Measurements from ENCODE around the gene TNFRSF12A. TPM values are rescaled to one million over a fixed set of nuclear protein-coding genes. Genes with fewer than 3 reads are reported as not detected.
"Not testable (repeated sequence)": the region's sequence is repeated elsewhere in the genome, so short reads cannot be mapped to it uniquely, and the experiment has no call there.

Gene TNFRSF12A
- total RNA-seq, 1 donor from 2014 or later, result 4.9 TPM

DNA sequence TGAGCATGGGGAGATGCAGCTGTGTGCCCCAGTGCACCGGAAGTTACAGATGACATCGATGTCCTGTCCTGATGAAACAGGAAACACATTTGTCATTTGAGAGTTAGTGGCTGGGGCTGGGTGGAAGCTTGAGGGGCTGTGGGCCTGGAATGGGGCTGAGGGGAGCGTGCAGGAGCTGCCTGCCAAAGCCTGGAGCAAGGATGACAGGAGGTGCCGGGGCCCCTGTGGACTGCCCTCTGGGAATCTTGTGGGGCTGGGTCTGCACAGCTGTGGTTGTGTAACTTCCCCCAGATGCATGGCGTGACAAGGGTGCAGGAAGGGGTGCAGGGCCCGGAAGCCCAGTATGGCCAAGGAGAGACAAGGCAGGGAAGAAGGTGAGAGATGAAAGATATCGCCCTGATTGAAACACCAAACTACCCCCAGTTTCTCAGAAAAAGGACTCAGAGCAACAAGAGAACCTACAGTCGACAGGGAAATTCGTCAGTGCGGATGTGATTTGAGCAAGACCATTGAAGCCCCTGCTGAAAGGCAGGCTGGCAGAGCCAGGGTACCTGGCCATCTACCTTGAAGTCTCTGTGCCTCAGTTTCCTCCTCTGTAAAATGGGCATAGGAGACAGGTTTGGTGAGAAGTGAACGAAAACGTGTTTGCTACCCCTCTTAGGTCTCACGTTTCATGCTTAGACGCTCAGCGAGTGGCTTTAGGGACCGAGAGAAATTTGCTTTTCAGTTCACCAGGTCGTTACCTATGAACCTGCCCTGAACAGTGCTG, 35.0 kb downstream of the TNFRSF12A start:
- no peaks in the 10 kb centered on the region for H3K27me3 Mint-ChIP-seq (ENCODE audit: insufficient read depth)
- H3K36me3 Mint-ChIP-seq (ENCODE audit: low read depth), result peaks cover 33% of the 10 kb centered on the region
- peak overlapping the region; percentile 94 for H3K27ac Mint-ChIP-seq
- H3K4me3 Mint-ChIP-seq, result peak overlapping the region; percentile 68
- H3K4me1 Mint-ChIP-seq (ENCODE audit: low read depth), result peaks cover 72% of the 10 kb centered on the region
- no peak for DNase-seq (ENCODE audit: low spot score)
- no peaks in the 10 kb centered on the region for H3K9me3 Mint-ChIP-seq
- intact Hi-C loops (cut with micrococcal nuclease), result loop anchor here (1.0 kb wide), 1 partner anchor 9 kb away; the partner anchor contains the start of gene MMP25

DNA sequence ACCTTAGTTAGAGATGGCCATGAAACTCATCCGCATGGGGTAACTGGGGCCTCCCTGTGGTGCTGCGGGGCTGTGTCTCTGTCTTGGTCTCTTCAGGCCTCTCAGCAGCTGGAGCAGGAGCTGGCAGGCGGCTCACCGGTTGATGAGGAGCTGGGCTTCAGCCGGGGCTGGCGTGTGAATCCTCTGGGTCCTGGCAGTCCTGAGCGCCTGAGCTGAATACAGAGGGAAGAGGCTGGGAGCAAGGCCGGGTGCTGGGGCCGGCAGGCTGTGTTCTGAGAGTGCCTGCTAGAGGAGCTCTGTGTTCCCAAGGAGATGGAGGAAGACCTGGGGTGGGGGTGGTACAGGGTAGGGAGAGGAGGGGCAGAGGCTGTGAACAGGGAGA, 35.6 kb downstream of the TNFRSF12A start:
- not testable (repeated sequence) for H3K27me3 Mint-ChIP-seq (ENCODE audit: insufficient read depth); DNase-seq (ENCODE audit: low spot score); H3K9me3 Mint-ChIP-seq
- Mint-ChIP-seq H3K4me3 (peak overlapping the region; percentile 68), H3K36me3 (ENCODE audit: low read depth) (peaks cover 39% of the 10 kb centered on the region), H3K27ac (peak overlapping the region; percentile 94), H3K4me1 (ENCODE audit: low read depth) (peaks cover 72% of the 10 kb centered on the region)
- intact Hi-C loops (cut with micrococcal nuclease), result loop anchor here (1.0 kb wide), 1 partner anchor 9 kb away; the partner anchor contains the start of gene MMP25

DNA sequence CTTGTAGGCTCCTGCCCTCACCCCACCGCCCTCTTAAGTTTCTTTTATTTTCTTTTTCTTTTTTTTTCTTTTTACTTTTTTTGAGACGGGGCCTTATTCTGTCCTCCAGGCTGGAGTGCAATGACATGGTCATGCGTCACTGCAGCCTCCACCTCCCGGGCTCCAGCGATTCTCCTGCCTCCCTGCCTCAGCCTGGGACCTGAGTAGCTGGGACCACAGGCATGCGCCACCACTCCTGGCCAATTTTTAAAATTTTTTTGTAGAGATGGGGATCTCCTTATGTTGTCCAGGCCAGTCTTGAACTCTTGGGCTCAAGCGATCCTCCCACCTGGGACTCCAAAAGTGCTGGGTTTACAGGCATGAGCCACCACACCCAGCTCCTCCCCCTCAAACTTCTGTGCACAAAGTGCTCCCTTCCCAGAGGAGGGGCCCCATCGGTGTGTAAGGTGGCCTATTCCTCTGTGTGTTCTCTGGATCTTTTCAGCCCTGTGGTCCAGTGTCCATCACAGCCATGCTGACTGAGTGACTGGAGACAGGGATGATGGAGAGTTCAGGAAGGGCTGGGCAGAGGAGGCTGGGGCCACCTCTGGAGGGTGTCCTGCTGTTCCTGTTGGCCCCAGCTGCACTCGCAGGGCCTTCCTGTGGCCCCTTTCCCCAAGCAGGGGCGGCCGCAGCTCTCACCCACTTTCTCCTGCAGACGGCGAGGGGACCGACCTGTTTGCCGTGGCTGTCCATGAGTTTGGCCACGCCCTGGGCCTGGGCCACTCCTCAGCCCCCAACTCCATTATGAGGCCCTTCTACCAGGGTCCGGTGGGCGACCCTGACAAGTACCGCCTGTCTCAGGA, 36.4 kb downstream of the TNFRSF12A start:
- peaks cover 64% of the 10 kb centered on the region for H3K4me1 Mint-ChIP-seq (ENCODE audit: low read depth)
- H3K36me3 Mint-ChIP-seq (ENCODE audit: low read depth), result peaks cover 33% of the 10 kb centered on the region
- intact Hi-C loops (cut with micrococcal nuclease), result no loop called here
- no peaks in the 10 kb centered on the region for H3K9me3 Mint-ChIP-seq
- no peaks in the 10 kb centered on the region for H3K27me3 Mint-ChIP-seq (ENCODE audit: insufficient read depth)
- DNase-seq (ENCODE audit: low spot score), result no peak
- H3K4me3 Mint-ChIP-seq, result peak overlapping the region; percentile 90
- H3K27ac Mint-ChIP-seq, result peak overlapping the region; percentile 88

DNA sequence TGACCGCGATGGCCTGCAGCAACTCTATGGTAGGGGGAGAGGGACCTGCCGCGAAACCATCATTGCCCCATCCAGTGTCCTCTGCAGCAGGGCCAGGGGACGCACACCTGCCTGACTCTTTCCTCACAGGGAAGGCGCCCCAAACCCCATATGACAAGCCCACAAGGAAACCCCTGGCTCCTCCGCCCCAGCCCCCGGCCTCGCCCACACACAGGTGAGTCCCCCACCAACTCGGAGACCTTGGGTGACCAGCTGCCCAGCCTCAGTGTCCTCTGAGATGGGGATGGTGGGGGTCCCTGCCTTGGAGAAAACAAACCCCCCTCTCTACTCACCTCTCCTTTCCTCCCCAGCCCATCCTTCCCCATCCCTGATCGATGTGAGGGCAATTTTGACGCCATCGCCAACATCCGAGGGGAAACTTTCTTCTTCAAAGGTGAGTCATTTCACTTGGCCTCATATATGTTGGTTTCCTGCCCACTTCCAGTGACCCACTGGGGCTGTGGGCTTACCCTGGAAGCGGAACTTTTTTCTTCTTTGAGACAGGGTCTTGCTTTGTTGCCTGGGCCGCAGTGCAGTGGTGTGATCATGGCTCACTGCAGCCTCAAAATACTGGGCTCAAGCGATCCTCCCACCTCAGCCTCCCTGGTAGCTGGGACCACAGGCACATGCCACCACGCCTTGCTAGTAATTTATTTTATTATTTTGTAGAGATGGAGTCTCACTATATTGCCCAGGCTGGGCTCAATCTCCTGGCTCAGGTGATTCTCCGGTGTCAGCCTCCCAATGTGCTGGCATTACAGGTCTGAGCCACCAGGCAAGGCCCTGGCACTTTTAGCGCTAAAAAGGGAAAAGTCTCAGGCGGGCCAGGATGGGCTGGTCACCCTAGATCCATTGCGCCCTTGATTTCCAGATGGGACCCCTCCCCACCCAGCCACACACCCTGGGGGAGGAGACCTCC, 37.3 kb downstream of the TNFRSF12A start:
- DNase-seq (ENCODE audit: low spot score), result no peak
- Mint-ChIP-seq H3K27me3 (ENCODE audit: insufficient read depth) (no peaks in the 10 kb centered on the region), H3K36me3 (ENCODE audit: low read depth) (peaks cover 30% of the 10 kb centered on the region), H3K4me1 (ENCODE audit: low read depth) (peaks cover 55% of the 10 kb centered on the region), H3K9me3 (peaks cover under 1% of the 10 kb centered on the region), H3K4me3 (peak overlapping the region; percentile 90), H3K27ac (peak overlapping the region; percentile 88)
- intact Hi-C loops (cut with micrococcal nuclease), result loop anchor here (2.0 kb wide), 2 partner anchors 17 to 43 kb away; no protein-coding TSS in a partner anchor

DNA sequence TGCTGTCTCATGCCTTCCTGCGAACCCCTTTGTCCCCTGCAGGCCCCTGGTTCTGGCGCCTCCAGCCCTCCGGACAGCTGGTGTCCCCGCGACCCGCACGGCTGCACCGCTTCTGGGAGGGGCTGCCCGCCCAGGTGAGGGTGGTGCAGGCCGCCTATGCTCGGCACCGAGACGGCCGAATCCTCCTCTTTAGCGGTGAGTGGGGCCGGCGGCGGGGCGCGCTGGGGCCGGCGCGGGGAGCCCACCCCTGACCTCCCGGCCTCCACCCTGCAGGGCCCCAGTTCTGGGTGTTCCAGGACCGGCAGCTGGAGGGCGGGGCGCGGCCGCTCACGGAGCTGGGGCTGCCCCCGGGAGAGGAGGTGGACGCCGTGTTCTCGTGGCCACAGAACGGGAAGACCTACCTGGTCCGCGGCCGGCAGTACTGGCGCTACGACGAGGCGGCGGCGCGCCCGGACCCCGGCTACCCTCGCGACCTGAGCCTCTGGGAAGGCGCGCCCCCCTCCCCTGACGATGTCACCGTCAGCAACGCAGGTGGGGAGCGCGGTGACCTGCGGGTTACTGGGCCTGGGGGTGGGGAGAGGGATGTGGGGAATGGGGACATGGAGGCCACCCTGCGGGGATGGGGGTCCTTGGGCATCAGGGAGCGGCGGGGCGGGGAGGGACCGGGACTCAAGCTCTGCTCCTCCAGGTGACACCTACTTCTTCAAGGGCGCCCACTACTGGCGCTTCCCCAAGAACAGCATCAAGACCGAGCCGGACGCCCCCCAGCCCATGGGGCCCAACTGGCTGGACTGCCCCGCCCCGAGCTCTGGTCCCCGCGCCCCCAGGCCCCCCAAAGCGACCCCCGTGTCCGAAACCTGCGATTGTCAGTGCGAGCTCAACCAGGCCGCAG, 38.2 kb downstream of the TNFRSF12A start:
- DNase-seq (ENCODE audit: low spot score), result no peak
- intact Hi-C loops (cut with micrococcal nuclease), result loop anchor here (1.0 to 2.0 kb wide), 7 partner anchors 16 to 108 kb away; no protein-coding TSS in a partner anchor
- Mint-ChIP-seq H3K9me3 (peaks cover 7% of the 10 kb centered on the region), H3K4me3 (peak overlapping the region; percentile 90), H3K36me3 (ENCODE audit: low read depth) (peaks cover 31% of the 10 kb centered on the region), H3K27ac (peak overlapping the region; percentile 88), H3K4me1 (ENCODE audit: low read depth) (peaks cover 61% of the 10 kb centered on the region), H3K27me3 (ENCODE audit: insufficient read depth) (peaks cover 2% of the 10 kb centered on the region)

DNA sequence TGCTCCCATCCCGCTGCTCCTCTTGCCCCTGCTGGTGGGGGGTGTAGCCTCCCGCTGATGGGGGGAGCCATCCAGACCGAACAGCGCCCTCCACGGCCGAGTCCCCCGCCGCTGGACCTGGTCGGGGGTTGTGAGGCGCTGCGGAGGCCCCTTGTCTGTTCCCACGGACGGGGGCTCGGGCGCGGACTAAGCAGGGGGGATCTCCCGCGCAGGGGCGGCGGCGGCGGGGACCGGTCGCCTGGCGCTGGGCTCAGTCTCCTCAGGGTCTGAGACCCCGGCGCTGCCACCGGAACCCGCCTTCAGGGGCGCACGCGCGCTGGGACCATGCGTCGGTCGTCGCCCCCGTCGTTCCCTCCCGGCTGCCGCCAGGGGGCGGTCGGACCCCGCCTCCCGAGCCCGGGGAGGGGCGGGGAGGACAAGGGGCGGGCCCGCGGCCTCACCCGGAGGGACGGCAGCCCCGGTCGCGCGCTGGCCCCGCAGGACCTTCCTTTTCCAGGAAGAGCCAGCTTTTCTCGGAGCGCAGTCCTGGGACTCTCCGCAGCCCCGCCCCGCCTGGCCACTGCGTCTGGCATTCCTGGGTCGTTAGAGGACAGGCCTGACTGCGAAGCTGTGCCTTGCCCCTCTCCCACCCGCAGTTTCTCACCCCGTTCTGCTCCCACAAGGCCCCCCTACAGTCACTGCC, 39.0 kb downstream of the TNFRSF12A start:
- peak overlapping the region; percentile 90 for H3K4me3 Mint-ChIP-seq
- H3K27ac Mint-ChIP-seq, result peak overlapping the region; percentile 93
- intact Hi-C loops (cut with micrococcal nuclease), result loop anchor here (1.0 to 2.0 kb wide), 7 partner anchors 16 to 107 kb away; no protein-coding TSS in a partner anchor
- H3K9me3 Mint-ChIP-seq, result peaks cover 7% of the 10 kb centered on the region
- peaks cover 59% of the 10 kb centered on the region for H3K4me1 Mint-ChIP-seq (ENCODE audit: low read depth)
- peak; percentile 88 for DNase-seq (ENCODE audit: low spot score)
- H3K27me3 Mint-ChIP-seq (ENCODE audit: insufficient read depth), result peaks cover 2% of the 10 kb centered on the region
- H3K36me3 Mint-ChIP-seq (ENCODE audit: low read depth), result peaks cover 25% of the 10 kb centered on the region

DNA sequence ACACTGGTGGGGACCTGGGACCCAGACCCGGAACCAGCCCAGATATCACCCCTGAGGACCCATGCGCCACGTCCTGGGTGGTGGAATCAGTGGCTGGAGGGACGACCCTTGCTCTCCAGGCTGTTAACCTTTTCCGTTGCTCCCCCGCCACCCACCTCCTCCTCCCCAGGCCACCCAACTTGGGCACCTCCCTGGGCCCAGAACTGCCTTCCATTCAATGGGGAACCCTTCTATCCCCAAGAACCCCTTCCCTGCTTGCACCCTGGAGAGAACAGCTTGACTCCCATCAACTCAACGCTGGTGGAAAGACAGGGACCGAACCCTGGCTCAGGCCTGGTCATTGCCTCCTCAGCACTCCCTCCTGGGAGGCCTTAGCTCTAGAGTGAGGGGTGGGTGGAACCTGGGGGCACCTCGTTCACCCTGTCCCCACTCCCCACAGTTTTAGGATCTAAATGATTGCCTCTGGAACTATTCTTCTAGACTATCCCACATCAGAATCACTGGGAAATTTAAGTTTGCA, 39.6 kb downstream of the TNFRSF12A start:
- H3K4me1 Mint-ChIP-seq (ENCODE audit: low read depth), result peaks cover 58% of the 10 kb centered on the region
- H3K27ac Mint-ChIP-seq, result peak overlapping the region; percentile 93
- H3K9me3 Mint-ChIP-seq, result peaks cover 7% of the 10 kb centered on the region
- intact Hi-C loops (cut with micrococcal nuclease), result loop anchor here (1.0 to 2.0 kb wide), 7 partner anchors 15 to 107 kb away; no protein-coding TSS in a partner anchor
- peak overlapping the region; percentile 89 for H3K4me3 Mint-ChIP-seq
- peaks cover 24% of the 10 kb centered on the region for H3K36me3 Mint-ChIP-seq (ENCODE audit: low read depth)
- peaks cover 2% of the 10 kb centered on the region for H3K27me3 Mint-ChIP-seq (ENCODE audit: insufficient read depth)
- no peak for DNase-seq (ENCODE audit: low spot score)

DNA sequence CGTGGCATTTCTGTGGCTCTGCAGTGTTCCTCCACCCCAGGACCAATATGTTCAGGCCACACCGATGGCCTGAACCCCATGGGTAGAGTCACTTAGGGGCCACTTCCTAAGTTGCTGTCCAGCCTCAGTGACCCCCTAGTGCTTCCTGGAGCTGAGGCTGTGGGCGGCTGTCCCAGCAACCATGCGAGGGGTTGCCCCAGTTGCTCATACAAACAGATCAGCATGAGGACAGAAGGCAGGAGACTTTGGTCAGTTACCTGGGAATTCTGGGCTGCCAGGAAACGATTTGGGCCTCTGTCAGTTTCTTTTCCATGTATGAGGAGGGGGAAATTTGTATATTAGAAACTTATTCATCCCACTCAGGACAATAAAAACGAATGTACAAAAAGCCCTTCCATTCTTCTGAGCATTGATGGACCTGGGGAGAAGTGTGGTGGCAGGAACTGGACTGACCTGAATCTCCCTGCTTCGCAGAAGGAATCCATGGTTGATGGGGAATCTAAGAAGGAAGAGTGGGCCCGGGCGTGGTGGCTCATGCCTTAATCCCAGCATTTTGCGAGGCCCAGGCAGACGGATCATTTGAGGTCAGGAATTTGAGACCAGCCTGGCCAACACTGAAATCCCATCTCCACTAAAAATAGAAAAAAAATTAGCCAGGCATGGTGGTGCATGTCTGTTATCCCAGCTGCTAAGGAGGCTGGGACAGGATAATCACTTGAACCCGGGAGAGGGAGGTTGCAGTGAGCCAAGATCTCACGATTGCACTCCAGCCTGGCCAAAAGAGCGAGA, 40.4 kb downstream of the TNFRSF12A start:
- peaks cover 2% of the 10 kb centered on the region for H3K27me3 Mint-ChIP-seq (ENCODE audit: insufficient read depth)
- H3K36me3 Mint-ChIP-seq (ENCODE audit: low read depth), result peaks cover 21% of the 10 kb centered on the region
- H3K27ac Mint-ChIP-seq, result peak overlapping the region; percentile 93
- peak overlapping the region; percentile 89 for H3K4me3 Mint-ChIP-seq
- intact Hi-C loops (cut with micrococcal nuclease), result no loop called here
- no peak for DNase-seq (ENCODE audit: low spot score)
- peaks cover 51% of the 10 kb centered on the region for H3K4me1 Mint-ChIP-seq (ENCODE audit: low read depth)
- H3K9me3 Mint-ChIP-seq, result peaks cover 7% of the 10 kb centered on the region

DNA sequence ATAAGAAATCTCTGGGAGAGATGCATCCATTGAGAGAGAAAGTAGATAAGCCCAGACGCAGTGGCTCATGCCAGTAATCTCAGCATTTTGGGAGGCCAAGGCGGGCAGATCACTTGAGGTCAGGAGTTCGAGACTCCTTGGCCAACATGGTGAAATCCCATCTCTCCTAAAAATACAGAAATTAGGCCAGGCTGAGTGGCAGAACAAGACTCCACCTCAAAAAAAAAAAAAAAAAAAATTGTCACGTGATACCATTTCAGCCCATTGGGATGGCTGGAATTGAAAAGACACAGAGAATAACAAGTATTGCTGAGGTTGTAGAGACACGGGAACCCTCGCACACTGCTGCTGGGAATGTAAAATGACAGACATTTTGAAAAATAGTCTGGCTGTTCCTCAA, 42.4 kb downstream of the TNFRSF12A start:
- no peak for DNase-seq (ENCODE audit: low spot score)
- intact Hi-C loops (cut with micrococcal nuclease), result no loop called here
- peaks cover 7% of the 10 kb centered on the region for H3K9me3 Mint-ChIP-seq
- H3K4me3 Mint-ChIP-seq, result peak overlapping the region; percentile 29
- peaks cover 40% of the 10 kb centered on the region for H3K4me1 Mint-ChIP-seq (ENCODE audit: low read depth)
- H3K27ac Mint-ChIP-seq, result no peak overlapping the region
- peaks cover 2% of the 10 kb centered on the region for H3K27me3 Mint-ChIP-seq (ENCODE audit: insufficient read depth)
- H3K36me3 Mint-ChIP-seq (ENCODE audit: low read depth), result peaks cover 30% of the 10 kb centered on the region

DNA sequence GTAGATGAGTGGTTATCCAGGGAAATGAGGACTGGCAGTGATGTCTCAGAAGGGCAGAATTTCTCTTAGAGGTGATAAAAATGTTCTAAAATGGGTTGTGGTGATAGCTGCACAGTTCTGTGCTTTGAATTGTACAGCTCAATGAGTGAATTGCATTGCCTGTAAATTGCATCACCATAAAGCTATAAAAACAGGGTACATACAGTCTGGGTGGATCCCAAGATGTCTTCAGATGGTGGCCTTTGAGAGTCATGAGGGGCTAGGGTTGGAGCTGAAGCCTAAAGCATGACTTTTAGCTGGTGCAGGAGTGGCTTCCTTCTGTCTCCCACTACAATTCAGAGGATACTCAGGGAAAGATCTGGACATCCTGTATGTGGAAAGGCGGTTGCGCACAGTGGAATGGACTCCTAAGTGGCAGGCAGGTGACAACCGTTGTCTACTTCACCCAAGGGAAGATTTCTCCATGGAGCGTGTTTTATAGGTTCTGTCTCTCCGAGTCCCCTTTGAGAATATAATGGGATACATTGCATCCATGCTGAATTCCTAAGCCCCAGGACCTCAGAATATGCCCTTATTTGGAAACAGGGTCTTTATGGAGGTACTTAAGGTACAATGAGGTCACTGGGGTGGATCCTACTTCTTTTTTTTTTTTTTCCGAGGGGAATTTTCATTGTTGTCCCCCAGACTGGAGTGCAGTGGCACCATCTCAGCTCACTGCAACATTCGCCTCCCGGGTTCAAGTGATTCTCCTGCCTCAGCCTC, 43.6 kb downstream of the TNFRSF12A start:
- peaks cover 42% of the 10 kb centered on the region for H3K36me3 Mint-ChIP-seq (ENCODE audit: low read depth)

More for the DNA sequence above, 43.6 kb downstream of the TNFRSF12A start:
- Mint-ChIP-seq H3K9me3 (peaks cover 7% of the 10 kb centered on the region), H3K27me3 (ENCODE audit: insufficient read depth) (peaks cover 2% of the 10 kb centered on the region), H3K4me1 (ENCODE audit: low read depth) (peaks cover 47% of the 10 kb centered on the region), H3K27ac (peak overlapping the region; percentile 94), H3K4me3 (peak overlapping the region; percentile 79)
- intact Hi-C loops (cut with micrococcal nuclease), result no loop called here
- no peak for DNase-seq (ENCODE audit: low spot score)

Measured in activated T-helper 1 cell treated with anti-CD3 and anti-CD28 coated beads, Interleukin-12 subunit alpha, Interleukin-12 subunit beta, Interleukin-2, Interleukin-4 antibody, amounts not matched to agents 30 ng/mL and 10 ng/mL and 1 ng/mL, durations not matched to agents 14 hours and 24 hours and 36 hours (primary cell).